DMS 273 (cell line): ENCODE measurements around the gene JSRP1.

Source experiments
- DNase-seq: peaks from one replicate; lab custom pipeline; 2025; ENCODE audit not compliant: unreplicated experiment; lab: John Stamatoyannopoulos, UW

The JSRP1 gene

GRCh38 chr19:2216361-2217225, 39.6 kb downstream of the JSRP1 start:
- DNase-seq = no peak

GRCh38 chr19:2215281-2215751, 40.9 kb downstream of the JSRP1 start:
- DNase-seq = no peak

- DNase-seq = no peak
These were observed 42.0 kb downstream of the JSRP1 start for GRCh38 chr19:2214251-2214650.

- DNase-seq = no peak
These were observed 42.4 kb downstream of the JSRP1 start for GRCh38 chr19:2213799-2214198.

- no peak for DNase-seq
These were observed 43.1 kb downstream of the JSRP1 start for GRCh38 chr19:2212861-2213711.

GRCh38 chr19:2210987-2211740, 45.1 kb downstream of the JSRP1 start:
- no peak for DNase-seq

- no peak for DNase-seq
These were observed 46.0 kb downstream of the JSRP1 start for GRCh38 chr19:2210206-2210605.

- no peak for DNase-seq
These were observed 46.8 kb downstream of the JSRP1 start for GRCh38 chr19:2209408-2209807.

- DNase-seq = no peak
These were observed 47.2 kb downstream of the JSRP1 start for GRCh38 chr19:2208975-2209374.

- no peak for DNase-seq
These were observed 48.0 kb downstream of the JSRP1 start for GRCh38 chr19:2207991-2208860.

- no peak for DNase-seq
These were observed 49.2 kb downstream of the JSRP1 start for GRCh38 chr19:2207008-2207407.

GRCh38 chr19:2202366-2202765, 53.9 kb downstream of the JSRP1 start:
- no peak for DNase-seq
